ENCODE results near the gene SORCS2.

SORCS2 gene

GRCh38 chr4:7423801-7424552 lies 231.6 kb downstream of the SORCS2 start:
- TF ChIP-seq TCF12 (IDR thresholded peaks at IDR 0.05; ENCODE audit: low read depth) (no peak), ZBTB7A (IDR thresholded peaks at IDR 0.05; ENCODE audit: low read depth) (no peak), USF1 (IDR thresholded peaks at IDR 0.05) (no peak), EGR1 (IDR thresholded peaks at IDR 0.05) (no peak), FOXM1 (IDR thresholded peaks at IDR 0.05; ENCODE audit: borderline replicate concordance, low read depth) (no peak), CEBPB (IDR thresholded peaks at IDR 0.05) (no peak), TAF1 (IDR thresholded peaks at IDR 0.05; ENCODE audit: low read depth) (no peak), NFIC (IDR thresholded peaks at IDR 0.05) (no peak), EP300 (IDR thresholded peaks at IDR 0.05; ENCODE audit: borderline replicate concordance) (no peak), YY1 (IDR thresholded peaks at IDR 0.05; ENCODE audit: low read depth) (no peak), CREB1 (IDR thresholded peaks at IDR 0.05; ENCODE audit: low read depth) (no peak), TEAD4 (IDR thresholded peaks at IDR 0.05) (no peak), RAD21 (IDR thresholded peaks at IDR 0.05; ENCODE audit: low read depth) (no peak)
- TF ChIP-seq, protein P1, sequence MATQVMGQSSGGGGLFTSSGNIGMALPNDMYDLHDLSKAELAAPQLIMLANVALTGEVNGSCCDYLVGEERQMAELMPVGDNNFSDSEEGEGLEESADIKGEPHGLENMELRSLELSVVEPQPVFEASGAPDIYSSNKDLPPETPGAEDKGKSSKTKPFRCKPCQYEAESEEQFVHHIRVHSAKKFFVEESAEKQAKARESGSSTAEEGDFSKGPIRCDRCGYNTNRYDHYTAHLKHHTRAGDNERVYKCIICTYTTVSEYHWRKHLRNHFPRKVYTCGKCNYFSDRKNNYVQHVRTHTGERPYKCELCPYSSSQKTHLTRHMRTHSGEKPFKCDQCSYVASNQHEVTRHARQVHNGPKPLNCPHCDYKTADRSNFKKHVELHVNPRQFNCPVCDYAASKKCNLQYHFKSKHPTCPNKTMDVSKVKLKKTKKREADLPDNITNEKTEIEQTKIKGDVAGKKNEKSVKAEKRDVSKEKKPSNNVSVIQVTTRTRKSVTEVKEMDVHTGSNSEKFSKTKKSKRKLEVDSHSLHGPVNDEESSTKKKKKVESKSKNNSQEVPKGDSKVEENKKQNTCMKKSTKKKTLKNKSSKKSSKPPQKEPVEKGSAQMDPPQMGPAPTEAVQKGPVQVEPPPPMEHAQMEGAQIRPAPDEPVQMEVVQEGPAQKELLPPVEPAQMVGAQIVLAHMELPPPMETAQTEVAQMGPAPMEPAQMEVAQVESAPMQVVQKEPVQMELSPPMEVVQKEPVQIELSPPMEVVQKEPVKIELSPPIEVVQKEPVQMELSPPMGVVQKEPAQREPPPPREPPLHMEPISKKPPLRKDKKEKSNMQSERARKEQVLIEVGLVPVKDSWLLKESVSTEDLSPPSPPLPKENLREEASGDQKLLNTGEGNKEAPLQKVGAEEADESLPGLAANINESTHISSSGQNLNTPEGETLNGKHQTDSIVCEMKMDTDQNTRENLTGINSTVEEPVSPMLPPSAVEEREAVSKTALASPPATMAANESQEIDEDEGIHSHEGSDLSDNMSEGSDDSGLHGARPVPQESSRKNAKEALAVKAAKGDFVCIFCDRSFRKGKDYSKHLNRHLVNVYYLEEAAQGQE (IDR thresholded peaks at IDR 0.05; ENCODE audit: low read depth) = no peak
- TF ChIP-seq, protein P2, sequence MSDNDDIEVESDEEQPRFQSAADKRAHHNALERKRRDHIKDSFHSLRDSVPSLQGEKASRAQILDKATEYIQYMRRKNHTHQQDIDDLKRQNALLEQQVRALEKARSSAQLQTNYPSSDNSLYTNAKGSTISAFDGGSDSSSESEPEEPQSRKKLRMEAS (IDR thresholded peaks at IDR 0.05) = no peak

GRCh38 chr4:7424553-7425111 lies 232.3 kb downstream of the SORCS2 start:
- TF ChIP-seq EP300 (IDR thresholded peaks at IDR 0.05; ENCODE audit: borderline replicate concordance) (no peak), RAD21 (IDR thresholded peaks at IDR 0.05; ENCODE audit: low read depth) (no peak), CEBPB (IDR thresholded peaks at IDR 0.05) (no peak), NFIC (IDR thresholded peaks at IDR 0.05) (no peak), YY1 (IDR thresholded peaks at IDR 0.05; ENCODE audit: low read depth) (no peak), TEAD4 (IDR thresholded peaks at IDR 0.05) (no peak), USF1 (IDR thresholded peaks at IDR 0.05) (no peak), TAF1 (IDR thresholded peaks at IDR 0.05; ENCODE audit: low read depth) (no peak), FOXM1 (IDR thresholded peaks at IDR 0.05; ENCODE audit: borderline replicate concordance, low read depth) (no peak), EGR1 (IDR thresholded peaks at IDR 0.05) (no peak), ZBTB7A (IDR thresholded peaks at IDR 0.05; ENCODE audit: low read depth) (no peak), TCF12 (IDR thresholded peaks at IDR 0.05; ENCODE audit: low read depth) (no peak), CREB1 (IDR thresholded peaks at IDR 0.05; ENCODE audit: low read depth) (no peak)
- TF ChIP-seq, protein P2 (IDR thresholded peaks at IDR 0.05) = no peak
- TF ChIP-seq, protein P1 (IDR thresholded peaks at IDR 0.05; ENCODE audit: low read depth) = no peak

DNA sequence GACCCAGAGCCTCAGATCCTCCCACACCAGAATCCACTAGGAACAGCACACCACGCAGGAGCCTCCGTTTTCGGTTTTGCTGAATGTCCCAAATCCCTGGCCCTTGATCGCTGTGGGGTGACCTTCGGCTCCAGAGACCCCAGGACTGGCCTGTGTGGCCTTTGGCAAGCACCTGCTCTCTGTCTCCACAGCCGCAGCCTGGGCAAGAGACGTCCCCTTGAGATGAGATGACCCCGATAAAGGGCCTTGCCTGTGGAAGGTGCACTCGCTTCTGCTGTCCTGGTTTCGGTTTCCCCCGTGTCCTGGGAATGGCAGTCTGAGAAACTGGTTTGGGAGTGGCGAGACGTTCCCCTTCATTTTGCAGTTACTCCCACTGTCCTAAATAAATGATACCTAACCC lies 232.8 kb downstream of the SORCS2 start:
- no peak for TF ChIP-seq TAF1 (IDR thresholded peaks at IDR 0.05; ENCODE audit: low read depth)
- TF ChIP-seq EP300 (IDR thresholded peaks at IDR 0.05; ENCODE audit: borderline replicate concordance) = no peak
- no peak for TF ChIP-seq TEAD4 (IDR thresholded peaks at IDR 0.05)
- no peak for TF ChIP-seq CEBPB (IDR thresholded peaks at IDR 0.05)
- no peak for TF ChIP-seq FOXM1 (IDR thresholded peaks at IDR 0.05; ENCODE audit: borderline replicate concordance, low read depth)
- TF ChIP-seq CREB1 (IDR thresholded peaks at IDR 0.05; ENCODE audit: low read depth) = no peak
- TF ChIP-seq RAD21 (IDR thresholded peaks at IDR 0.05; ENCODE audit: low read depth) = no peak
- no peak for TF ChIP-seq TCF12 (IDR thresholded peaks at IDR 0.05; ENCODE audit: low read depth)
- TF ChIP-seq EGR1 (IDR thresholded peaks at IDR 0.05) = no peak
- TF ChIP-seq, protein P2 (IDR thresholded peaks at IDR 0.05) = no peak
- TF ChIP-seq USF1 (IDR thresholded peaks at IDR 0.05) = no peak
- TF ChIP-seq, protein P1 (IDR thresholded peaks at IDR 0.05; ENCODE audit: low read depth) = no peak
- no peak for TF ChIP-seq ZBTB7A (IDR thresholded peaks at IDR 0.05; ENCODE audit: low read depth)

Measured in Ishikawa (cell line).